K562 (cell line): ENCODE data around the gene GLI1. TPM values are rescaled to one million over a fixed set of nuclear protein-coding genes. Genes with fewer than 3 reads are reported as not detected.

Experiments
- CBX1 ChIP-seq: sonication (generic); IDR thresholded peaks from 2 replicates; pipeline ENCODE4 v1.6.1; 2016; ENCODE audit warnings: antibody characterized with exemption, low read depth, mild to moderate bottlenecking
- FOXA1 ChIP-seq: fragments of 450-650 bp; IDR thresholded peaks from 2 replicates; pipeline ENCODE4 v1.6.1; 2016; ENCODE audit warnings: mild to moderate bottlenecking, borderline replicate concordance
- HDAC3 ChIP-seq: fragments of 450-650 bp; IDR thresholded peaks from 2 replicates; pipeline ENCODE4 v1.6.1; 2018; ENCODE audit warnings: borderline replicate concordance, mild to moderate bottlenecking, moderate library complexity; ENCODE audit not compliant: partially characterized antibody
- HMG20B ChIP-seq: fragments of 250-450 bp; sonication (Bioruptor Pico); IDR thresholded peaks from 2 replicates; pipeline ENCODE4 v1.5.0; 2021; ENCODE audit warnings: mild to moderate bottlenecking
- NFE2 ChIP-seq: IDR thresholded peaks from 2 replicates; pipeline ENCODE4 v1.6.1; 2014; ENCODE audit warnings: antibody characterized with exemption, low read depth
- NUFIP1 ChIP-seq: fragments of 450-650 bp; IDR thresholded peaks from 2 replicates; pipeline ENCODE4 v1.6.1; 2018; ENCODE audit not compliant: partially characterized antibody
- SAFB2 ChIP-seq: fragments of 200-400 bp; formaldehyde crosslinking; IDR thresholded peaks from 2 replicates; pipeline ENCODE4 v1.6.1; 2018; ENCODE audit warnings: borderline replicate concordance, low read length, low read depth, moderate library complexity; ENCODE audit not compliant: severe bottlenecking
- TOE1 ChIP-seq, 2 experiments: fragments of 450-650 bp in 1 of 2; sonication (generic) in 1 of 2; formaldehyde crosslinking in 1 of 2; IDR thresholded peaks; 2 replicates each; pipeline versions ENCODE4 v1.7.1 to v1.8.0; 2016 to 2022; ENCODE audit warnings: borderline replicate concordance in 2 of 2, mild to moderate bottlenecking in 2 of 2, antibody characterized with exemption in 1 of 2, inconsistent platforms in 1 of 2, low read depth in 1 of 2, missing genetic modification reagents in 1 of 2, moderate library complexity in 1 of 2
- ZC3H4 ChIP-seq: sonication (generic); formaldehyde crosslinking; IDR thresholded peaks from 2 replicates; pipeline ENCODE4 v1.9.0; 2021; ENCODE audit warnings: missing genetic modification reagents, borderline replicate concordance
- ZNF232 ChIP-seq: sonication (generic); formaldehyde crosslinking; IDR thresholded peaks from 2 replicates; pipeline ENCODE4 v1.8.0; 2022; ENCODE audit warnings: mild to moderate bottlenecking, missing genetic modification reagents
- ZNF24 ChIP-seq: fragments of 450-650 bp; IDR thresholded peaks from 2 replicates; pipeline ENCODE4 v1.6.1; 2016
- ZNF57 ChIP-seq: fragments of 450-650 bp; formaldehyde crosslinking; IDR thresholded peaks from 2 replicates; pipeline ENCODE4 v1.4.0; 2020; ENCODE audit warnings: mild to moderate bottlenecking, moderate library complexity
- polyA plus RNA-seq, 8 experiments: library from polyadenylated mRNA; depleted of rRNA in 4 of 8; stranded (reverse) in 5 of 8; unstranded in 3 of 8; fragments of >200 nt; fragmentation: Nextera tagmentation in 2 of 8; fragmentation: Illumina TruSeq in 1 of 8; extraction: Ambion mirVana in 2 of 8; extraction: Trizol in 1 of 8; gene quantifications; 2 replicates each; pipeline versions ENCODE4 v1.2.1 to v1.2.3, GENCODE V29; 2011 to 2014; ENCODE audit warnings: inconsistent platforms in 1 of 8, missing spikeins in 1 of 8
- total RNA-seq, 7 experiments: library from RNA; depleted of rRNA in 6 of 7; stranded (reverse); fragments of >200 nt in 6 of 7; fragmentation: Illumina TruSeq in 2 of 7; extraction: Trizol in 2 of 7; gene quantifications; 2 replicates each; pipeline versions ENCODE4 v1.2.1 to v1.2.3, GENCODE V29; 2011 to 2021; ENCODE audit warnings: low replicate concordance in 1 of 7
- TF ChIP-seq, protein P1 (sequence below): fragments of 250-450 bp; sonication (Bioruptor Pico); IDR thresholded peaks from 2 replicates; pipeline ENCODE4 v1.4.0; 2020
- TF ChIP-seq, protein P2 (sequence below), 2 experiments: fragments of 450-650 bp in 1 of 2; IDR thresholded peaks; 2 replicates each; pipeline ENCODE4 v1.6.1; 2011 to 2017; ENCODE audit warnings: low read depth in 2 of 2, antibody characterized with exemption in 1 of 2, borderline replicate concordance in 1 of 2, low read length in 1 of 2, mild to moderate bottlenecking in 1 of 2, mixed read lengths in 1 of 2; ENCODE audit not compliant: control insufficient read depth in 1 of 2
- TF ChIP-seq, protein P3 (sequence below): fragments of 250-450 bp; sonication (Bioruptor Pico); IDR thresholded peaks from 2 replicates; pipeline ENCODE4 v1.5.0; 2021; ENCODE audit warnings: mild to moderate bottlenecking, borderline replicate concordance

The GLI1 gene
- total and polyA plus RNA-seq, 9 of the 15 experiments (the other 6 are each of a cell fraction or from before 2014, with no cell fraction given) = 0.24 to 3.7 (median 0.61) TPM

DNA sequence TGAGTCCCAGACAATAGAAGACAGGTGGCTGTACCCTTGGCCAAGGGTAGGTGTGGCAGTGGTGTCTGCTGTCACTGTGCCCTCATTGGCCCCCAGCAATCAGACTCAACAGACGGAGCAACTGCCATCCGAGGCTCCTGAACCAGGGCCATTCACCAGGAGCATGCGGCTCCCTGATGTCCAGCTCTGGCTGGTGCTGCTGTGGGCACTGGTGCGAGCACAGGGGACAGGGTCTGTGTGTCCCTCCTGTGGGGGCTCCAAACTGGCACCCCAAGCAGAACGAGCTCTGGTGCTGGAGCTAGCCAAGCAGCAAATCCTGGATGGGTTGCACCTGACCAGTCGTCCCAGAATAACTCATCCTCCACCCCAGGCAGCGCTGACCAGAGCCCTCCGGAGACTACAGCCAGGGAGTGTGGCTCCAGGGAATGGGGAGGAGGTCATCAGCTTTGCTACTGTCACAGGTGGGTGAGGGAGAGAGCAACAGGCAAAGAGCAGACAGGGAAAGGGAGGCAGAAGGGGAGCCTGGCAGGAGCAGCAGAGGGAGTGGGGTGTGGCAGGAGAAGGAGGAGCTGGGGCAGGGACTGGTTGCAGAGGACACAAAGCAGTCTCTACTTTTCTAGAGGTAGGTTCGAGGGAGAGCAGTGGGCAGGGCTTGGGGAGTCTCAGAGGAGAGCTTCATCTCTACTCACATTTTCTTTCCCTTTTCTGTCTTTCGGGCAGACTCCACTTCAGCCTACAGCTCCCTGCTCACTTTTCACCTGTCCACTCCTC is 4.0 kb upstream of the GLI1 start (continued):
- no peak for TF ChIP-seq NFE2
- TF ChIP-seq ZNF232 (CRISPR knock-in tag) = no peak
- no peak for TF ChIP-seq TOE1 (IDR thresholded peaks at IDR 0.05; ENCODE audit: borderline replicate concordance)
- 0 out of 2 replicates have a peak, but pooled peaks have one; percentile 34 for TF ChIP-seq TOE1 (CRISPR knock-in tag; IDR thresholded peaks at IDR 0.05; ENCODE audit: borderline replicate concordance, low read depth)
- TF ChIP-seq HDAC3 = no peak
- 0 out of 2 replicates have a peak, but pooled peaks have one; percentile 29 for TF ChIP-seq ZC3H4 (CRISPR knock-in tag)
- TF ChIP-seq ZNF57 (CRISPR knock-in tag) = no peak
- no peak for TF ChIP-seq SAFB2
- TF ChIP-seq, protein P1, sequence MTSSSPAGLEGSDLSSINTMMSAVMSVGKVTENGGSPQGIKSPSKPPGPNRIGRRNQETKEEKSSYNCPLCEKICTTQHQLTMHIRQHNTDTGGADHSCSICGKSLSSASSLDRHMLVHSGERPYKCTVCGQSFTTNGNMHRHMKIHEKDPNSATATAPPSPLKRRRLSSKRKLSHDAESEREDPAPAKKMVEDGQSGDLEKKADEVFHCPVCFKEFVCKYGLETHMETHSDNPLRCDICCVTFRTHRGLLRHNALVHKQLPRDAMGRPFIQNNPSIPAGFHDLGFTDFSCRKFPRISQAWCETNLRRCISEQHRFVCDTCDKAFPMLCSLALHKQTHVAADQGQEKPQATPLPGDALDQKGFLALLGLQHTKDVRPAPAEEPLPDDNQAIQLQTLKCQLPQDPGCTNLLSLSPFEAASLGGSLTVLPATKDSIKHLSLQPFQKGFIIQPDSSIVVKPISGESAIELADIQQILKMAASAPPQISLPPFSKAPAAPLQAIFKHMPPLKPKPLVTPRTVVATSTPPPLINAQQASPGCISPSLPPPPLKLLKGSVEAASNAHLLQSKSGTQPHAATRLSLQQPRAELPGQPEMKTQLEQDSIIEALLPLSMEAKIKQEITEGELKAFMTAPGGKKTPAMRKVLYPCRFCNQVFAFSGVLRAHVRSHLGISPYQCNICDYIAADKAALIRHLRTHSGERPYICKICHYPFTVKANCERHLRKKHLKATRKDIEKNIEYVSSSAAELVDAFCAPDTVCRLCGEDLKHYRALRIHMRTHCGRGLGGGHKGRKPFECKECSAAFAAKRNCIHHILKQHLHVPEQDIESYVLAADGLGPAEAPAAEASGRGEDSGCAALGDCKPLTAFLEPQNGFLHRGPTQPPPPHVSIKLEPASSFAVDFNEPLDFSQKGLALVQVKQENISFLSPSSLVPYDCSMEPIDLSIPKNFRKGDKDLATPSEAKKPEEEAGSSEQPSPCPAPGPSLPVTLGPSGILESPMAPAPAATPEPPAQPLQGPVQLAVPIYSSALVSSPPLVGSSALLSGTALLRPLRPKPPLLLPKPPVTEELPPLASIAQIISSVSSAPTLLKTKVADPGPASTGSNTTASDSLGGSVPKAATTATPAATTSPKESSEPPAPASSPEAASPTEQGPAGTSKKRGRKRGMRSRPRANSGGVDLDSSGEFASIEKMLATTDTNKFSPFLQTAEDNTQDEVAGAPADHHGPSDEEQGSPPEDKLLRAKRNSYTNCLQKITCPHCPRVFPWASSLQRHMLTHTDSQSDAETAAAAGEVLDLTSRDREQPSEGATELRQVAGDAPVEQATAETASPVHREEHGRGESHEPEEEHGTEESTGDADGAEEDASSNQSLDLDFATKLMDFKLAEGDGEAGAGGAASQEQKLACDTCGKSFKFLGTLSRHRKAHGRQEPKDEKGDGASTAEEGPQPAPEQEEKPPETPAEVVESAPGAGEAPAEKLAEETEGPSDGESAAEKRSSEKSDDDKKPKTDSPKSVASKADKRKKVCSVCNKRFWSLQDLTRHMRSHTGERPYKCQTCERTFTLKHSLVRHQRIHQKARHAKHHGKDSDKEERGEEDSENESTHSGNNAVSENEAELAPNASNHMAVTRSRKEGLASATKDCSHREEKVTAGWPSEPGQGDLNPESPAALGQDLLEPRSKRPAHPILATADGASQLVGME (CRISPR knock-in tag) = no peak
- TF ChIP-seq, protein P2, sequence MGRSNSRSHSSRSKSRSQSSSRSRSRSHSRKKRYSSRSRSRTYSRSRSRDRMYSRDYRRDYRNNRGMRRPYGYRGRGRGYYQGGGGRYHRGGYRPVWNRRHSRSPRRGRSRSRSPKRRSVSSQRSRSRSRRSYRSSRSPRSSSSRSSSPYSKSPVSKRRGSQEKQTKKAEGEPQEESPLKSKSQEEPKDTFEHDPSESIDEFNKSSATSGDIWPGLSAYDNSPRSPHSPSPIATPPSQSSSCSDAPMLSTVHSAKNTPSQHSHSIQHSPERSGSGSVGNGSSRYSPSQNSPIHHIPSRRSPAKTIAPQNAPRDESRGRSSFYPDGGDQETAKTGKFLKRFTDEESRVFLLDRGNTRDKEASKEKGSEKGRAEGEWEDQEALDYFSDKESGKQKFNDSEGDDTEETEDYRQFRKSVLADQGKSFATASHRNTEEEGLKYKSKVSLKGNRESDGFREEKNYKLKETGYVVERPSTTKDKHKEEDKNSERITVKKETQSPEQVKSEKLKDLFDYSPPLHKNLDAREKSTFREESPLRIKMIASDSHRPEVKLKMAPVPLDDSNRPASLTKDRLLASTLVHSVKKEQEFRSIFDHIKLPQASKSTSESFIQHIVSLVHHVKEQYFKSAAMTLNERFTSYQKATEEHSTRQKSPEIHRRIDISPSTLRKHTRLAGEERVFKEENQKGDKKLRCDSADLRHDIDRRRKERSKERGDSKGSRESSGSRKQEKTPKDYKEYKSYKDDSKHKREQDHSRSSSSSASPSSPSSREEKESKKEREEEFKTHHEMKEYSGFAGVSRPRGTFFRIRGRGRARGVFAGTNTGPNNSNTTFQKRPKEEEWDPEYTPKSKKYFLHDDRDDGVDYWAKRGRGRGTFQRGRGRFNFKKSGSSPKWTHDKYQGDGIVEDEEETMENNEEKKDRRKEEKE (IDR thresholded peaks at IDR 0.05; ENCODE audit: borderline replicate concordance in 1 of 2, control insufficient read depth in 1 of 2, low read depth in 2 of 2, low read length in 1 of 2) = no peak
- TF ChIP-seq CBX1 = 0 out of 2 replicates have a peak, but pooled peaks have one; percentile 0
- no peak for TF ChIP-seq NUFIP1
- TF ChIP-seq FOXA1 = no peak
- no peak for TF ChIP-seq ZNF24
- TF ChIP-seq HMG20B (CRISPR knock-in tag) = no peak
- TF ChIP-seq, protein P3, sequence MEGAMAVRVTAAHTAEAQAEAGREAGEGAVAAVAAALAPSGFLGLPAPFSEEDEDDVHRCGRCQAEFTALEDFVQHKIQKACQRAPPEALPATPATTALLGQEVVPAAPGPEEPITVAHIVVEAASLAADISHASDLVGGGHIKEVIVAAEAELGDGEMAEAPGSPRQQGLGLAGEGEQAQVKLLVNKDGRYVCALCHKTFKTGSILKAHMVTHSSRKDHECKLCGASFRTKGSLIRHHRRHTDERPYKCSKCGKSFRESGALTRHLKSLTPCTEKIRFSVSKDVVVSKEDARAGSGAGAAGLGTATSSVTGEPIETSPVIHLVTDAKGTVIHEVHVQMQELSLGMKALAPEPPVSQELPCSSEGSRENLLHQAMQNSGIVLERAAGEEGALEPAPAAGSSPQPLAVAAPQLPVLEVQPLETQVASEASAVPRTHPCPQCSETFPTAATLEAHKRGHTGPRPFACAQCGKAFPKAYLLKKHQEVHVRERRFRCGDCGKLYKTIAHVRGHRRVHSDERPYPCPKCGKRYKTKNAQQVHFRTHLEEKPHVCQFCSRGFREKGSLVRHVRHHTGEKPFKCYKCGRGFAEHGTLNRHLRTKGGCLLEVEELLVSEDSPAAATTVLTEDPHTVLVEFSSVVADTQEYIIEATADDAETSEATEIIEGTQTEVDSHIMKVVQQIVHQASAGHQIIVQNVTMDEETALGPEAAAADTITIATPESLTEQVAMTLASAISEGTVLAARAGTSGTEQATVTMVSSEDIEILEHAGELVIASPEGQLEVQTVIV = no peak
